ENCODE measurements around the gene BGLAP.
"Not testable (repeated sequence)": the region's sequence is repeated elsewhere in the genome, so short reads cannot be mapped to it uniquely, and the experiment has no call there.

Gene BGLAP

GRCh38 chr1:156212130-156212529 lies 29.9 kb upstream of the BGLAP start:
- Histone ChIP-seq H3K36me3 (ENCODE audit: control insufficient read depth, insufficient read depth, low read length) (peaks cover 43% of the 10 kb centered on the region), H3K27ac (ENCODE audit: low read depth, low read length) (peak overlapping the region; percentile 96), H3K4me3 (ENCODE audit: low read depth, low read length) (peak overlapping the region; percentile 86), H3K27me3 (ENCODE audit: control insufficient read depth, insufficient read depth, low read length) (no peaks in the 10 kb centered on the region), H3K9ac (ENCODE audit: low read length) (peak overlapping the region; percentile 62), H3K4me1 (ENCODE audit: control insufficient read depth, insufficient read depth, low read length) (peaks cover 24% of the 10 kb centered on the region), H3K9me3 (ENCODE audit: control insufficient read depth, insufficient read depth, low read depth, low read length) (no peaks in the 10 kb centered on the region)

- H3K4me1 ChIP-seq (ENCODE audit: control insufficient read depth, insufficient read depth, low read length): peaks cover 24% of the 10 kb centered on the region
- peak within 1 kb of the TSS; percentile 93 for H3K9ac ChIP-seq (ENCODE audit: low read length)
- peak within 1 kb of the TSS; percentile 86 for H3K4me3 ChIP-seq (ENCODE audit: low read depth, low read length)
- peak within 1 kb of the TSS; percentile 96 for H3K27ac ChIP-seq (ENCODE audit: low read depth, low read length)
- H3K27me3 ChIP-seq (ENCODE audit: control insufficient read depth, insufficient read depth, low read length): no peaks in the 10 kb centered on the region
- H3K9me3 ChIP-seq (ENCODE audit: control insufficient read depth, insufficient read depth, low read depth, low read length): no peaks in the 10 kb centered on the region
- peaks cover 37% of the 10 kb centered on the region for H3K36me3 ChIP-seq (ENCODE audit: control insufficient read depth, insufficient read depth, low read length)
Measured at GRCh38 chr1:156212833-156213643, 28.9 kb upstream of the BGLAP start, which contains the start of gene PMF1. Gene PMF1, plus strand, starts transcription at chr1:156213007. Its CDS starts 9 bp downstream, at chr1:156213016.

- Histone ChIP-seq H3K4me1 (ENCODE audit: control insufficient read depth, insufficient read depth, low read length) (peaks cover 21% of the 10 kb centered on the region), H3K36me3 (ENCODE audit: control insufficient read depth, insufficient read depth, low read length) (peaks cover 35% of the 10 kb centered on the region), H3K27me3 (ENCODE audit: control insufficient read depth, insufficient read depth, low read length) (no peaks in the 10 kb centered on the region), H3K4me3 (ENCODE audit: low read depth, low read length) (peak overlapping the region; percentile 86), H3K27ac (ENCODE audit: low read depth, low read length) (peak overlapping the region; percentile 96), H3K9ac (ENCODE audit: low read length) (peak overlapping the region; percentile 93), H3K9me3 (ENCODE audit: control insufficient read depth, insufficient read depth, low read depth, low read length) (no peaks in the 10 kb centered on the region)
Measured at GRCh38 chr1:156213644-156213966, 28.4 kb upstream of the BGLAP start.

GRCh38 chr1:156214024-156214748 lies 27.8 kb upstream of the BGLAP start:
- peaks cover 15% of the 10 kb centered on the region for H3K4me1 ChIP-seq (ENCODE audit: control insufficient read depth, insufficient read depth, low read length)
- peaks cover 31% of the 10 kb centered on the region for H3K36me3 ChIP-seq (ENCODE audit: control insufficient read depth, insufficient read depth, low read length)
- H3K27ac ChIP-seq (ENCODE audit: low read depth, low read length): no peak overlapping the region
- peak overlapping the region; percentile 86; the same call in 1 of the 2 replicates for H3K4me3 ChIP-seq (ENCODE audit: low read depth, low read length)
- H3K9me3 ChIP-seq (ENCODE audit: control insufficient read depth, insufficient read depth, low read depth, low read length): no peaks in the 10 kb centered on the region
- H3K9ac ChIP-seq (ENCODE audit: low read length): peak overlapping the region; percentile 58
- no peaks in the 10 kb centered on the region for H3K27me3 ChIP-seq (ENCODE audit: control insufficient read depth, insufficient read depth, low read length)

GRCh38 chr1:156216361-156217086 lies 25.5 kb upstream of the BGLAP start:
- not testable (repeated sequence) for H3K27me3 ChIP-seq (ENCODE audit: control insufficient read depth, insufficient read depth, low read length); H3K27ac ChIP-seq (ENCODE audit: low read depth, low read length); H3K9ac ChIP-seq (ENCODE audit: low read length); H3K4me3 ChIP-seq (ENCODE audit: low read depth, low read length); H3K9me3 ChIP-seq (ENCODE audit: control insufficient read depth, insufficient read depth, low read depth, low read length)
- H3K36me3 ChIP-seq (ENCODE audit: control insufficient read depth, insufficient read depth, low read length): peaks cover 27% of the 10 kb centered on the region
- H3K4me1 ChIP-seq (ENCODE audit: control insufficient read depth, insufficient read depth, low read length): peaks cover 13% of the 10 kb centered on the region

GRCh38 chr1:156217871-156218270 lies 24.1 kb upstream of the BGLAP start:
- Histone ChIP-seq H3K27ac (ENCODE audit: low read depth, low read length) (no peak overlapping the region), H3K9me3 (ENCODE audit: control insufficient read depth, insufficient read depth, low read depth, low read length) (no peaks in the 10 kb centered on the region), H3K4me3 (ENCODE audit: low read depth, low read length) (no peak overlapping the region), H3K27me3 (ENCODE audit: control insufficient read depth, insufficient read depth, low read length) (no peaks in the 10 kb centered on the region), H3K36me3 (ENCODE audit: control insufficient read depth, insufficient read depth, low read length) (peaks cover 38% of the 10 kb centered on the region), H3K9ac (ENCODE audit: low read length) (no peak overlapping the region), H3K4me1 (ENCODE audit: control insufficient read depth, insufficient read depth, low read length) (peaks cover 6% of the 10 kb centered on the region)

- H3K9ac ChIP-seq (ENCODE audit: low read length): no peak overlapping the region
- H3K9me3 ChIP-seq (ENCODE audit: control insufficient read depth, insufficient read depth, low read depth, low read length): no peaks in the 10 kb centered on the region
- H3K27ac ChIP-seq (ENCODE audit: low read depth, low read length): no peak overlapping the region
- no peaks in the 10 kb centered on the region for H3K27me3 ChIP-seq (ENCODE audit: control insufficient read depth, insufficient read depth, low read length)
- no peak overlapping the region for H3K4me3 ChIP-seq (ENCODE audit: low read depth, low read length)
- no peaks in the 10 kb centered on the region for H3K4me1 ChIP-seq (ENCODE audit: control insufficient read depth, insufficient read depth, low read length)
- peaks cover 44% of the 10 kb centered on the region for H3K36me3 ChIP-seq (ENCODE audit: control insufficient read depth, insufficient read depth, low read length)
Measured at GRCh38 chr1:156220226-156220625, 21.8 kb upstream of the BGLAP start.

- H3K4me3 ChIP-seq (ENCODE audit: low read depth, low read length): no peak overlapping the region
- no peaks in the 10 kb centered on the region for H3K27me3 ChIP-seq (ENCODE audit: control insufficient read depth, insufficient read depth, low read length)
- H3K27ac ChIP-seq (ENCODE audit: low read depth, low read length): no peak overlapping the region
- H3K36me3 ChIP-seq (ENCODE audit: control insufficient read depth, insufficient read depth, low read length): peaks cover 51% of the 10 kb centered on the region
- no peaks in the 10 kb centered on the region for H3K4me1 ChIP-seq (ENCODE audit: control insufficient read depth, insufficient read depth, low read length)
- H3K9ac ChIP-seq (ENCODE audit: low read length): no peak overlapping the region
- H3K9me3 ChIP-seq (ENCODE audit: control insufficient read depth, insufficient read depth, low read depth, low read length): no peaks in the 10 kb centered on the region
Measured at GRCh38 chr1:156221986-156222692, 19.8 kb upstream of the BGLAP start.

GRCh38 chr1:156225677-156226014 lies 16.3 kb upstream of the BGLAP start:
- Histone ChIP-seq H3K4me3 (ENCODE audit: low read depth, low read length) (no peak overlapping the region), H3K4me1 (ENCODE audit: control insufficient read depth, insufficient read depth, low read length) (no peaks in the 10 kb centered on the region), H3K9me3 (ENCODE audit: control insufficient read depth, insufficient read depth, low read depth, low read length) (no peaks in the 10 kb centered on the region), H3K36me3 (ENCODE audit: control insufficient read depth, insufficient read depth, low read length) (peaks cover 58% of the 10 kb centered on the region), H3K27ac (ENCODE audit: low read depth, low read length) (no peak overlapping the region), H3K9ac (ENCODE audit: low read length) (no peak overlapping the region), H3K27me3 (ENCODE audit: control insufficient read depth, insufficient read depth, low read length) (no peaks in the 10 kb centered on the region)

GRCh38 chr1:156226116-156226538 lies 15.9 kb upstream of the BGLAP start:
- H3K36me3 ChIP-seq (ENCODE audit: control insufficient read depth, insufficient read depth, low read length): peaks cover 54% of the 10 kb centered on the region
- H3K4me1 ChIP-seq (ENCODE audit: control insufficient read depth, insufficient read depth, low read length): no peaks in the 10 kb centered on the region
- H3K27ac ChIP-seq (ENCODE audit: low read depth, low read length): no peak overlapping the region
- H3K4me3 ChIP-seq (ENCODE audit: low read depth, low read length): no peak overlapping the region
- no peaks in the 10 kb centered on the region for H3K27me3 ChIP-seq (ENCODE audit: control insufficient read depth, insufficient read depth, low read length)
- no peak overlapping the region for H3K9ac ChIP-seq (ENCODE audit: low read length)
- no peaks in the 10 kb centered on the region for H3K9me3 ChIP-seq (ENCODE audit: control insufficient read depth, insufficient read depth, low read depth, low read length)
